Liver (tissue), 9 donors: Measurements from ENCODE around the gene UBR4. TPM values are rescaled to one million over a fixed set of nuclear protein-coding genes. Genes with fewer than 3 reads are reported as not detected.

Experiments used
- DNase-seq: peaks from one replicate; pipeline ENCODE4 v3.0.0-alpha.2; 2017; ENCODE audit warnings: low spot score
- H3K27ac ChIP-seq, 2 donors: one replicate each; pipeline ENCODE4 v1.7.0; 2013; ENCODE audit warnings: inconsistent platforms in 2 of 2, low read length in 2 of 2, control low read depth in 1 of 2, low read depth in 1 of 2, mild to moderate bottlenecking in 1 of 2
- H3K27me3 ChIP-seq, 4 donors: one replicate each; pipeline versions ENCODE4 v1.6.1 to v1.7.0; 2013; ENCODE audit warnings: low read length in 3 of 4, inconsistent platforms in 1 of 4, mild to moderate bottlenecking in 1 of 4, moderate library complexity in 1 of 4; ENCODE audit not compliant: control insufficient read depth in 4 of 4, insufficient read depth in 4 of 4
- H3K36me3 ChIP-seq, 4 donors: one replicate each; pipeline versions ENCODE4 v1.6.1 to v1.7.0; 2013; ENCODE audit warnings: low read length in 3 of 4, mild to moderate bottlenecking in 3 of 4, low read depth in 1 of 4, moderate library complexity in 1 of 4; ENCODE audit not compliant: control insufficient read depth in 4 of 4, insufficient read depth in 3 of 4
- H3K4me1 ChIP-seq, 4 donors: one replicate each; pipeline versions ENCODE4 v1.6.1 to v1.7.0; 2013; ENCODE audit warnings: low read length in 3 of 4, mild to moderate bottlenecking in 3 of 4, moderate library complexity in 1 of 4; ENCODE audit not compliant: control insufficient read depth in 4 of 4, insufficient read depth in 4 of 4
- H3K4me3 ChIP-seq, 3 donors: one replicate each; pipeline versions ENCODE4 v1.6.1 to v1.7.0; 2013; ENCODE audit warnings: low read length in 3 of 3, control low read depth in 1 of 3, low read depth in 1 of 3, mild to moderate bottlenecking in 1 of 3
- H3K9ac ChIP-seq, 2 donors: one replicate each; pipeline ENCODE4 v1.7.0; 2013; ENCODE audit warnings: low read length in 2 of 2, mild to moderate bottlenecking in 2 of 2, moderate library complexity in 2 of 2, control low read depth in 1 of 2, low read depth in 1 of 2
- H3K9me3 ChIP-seq, 4 donors: one replicate each; pipeline versions ENCODE4 v1.6.1 to v1.7.0; 2013; ENCODE audit warnings: low read length in 3 of 4; ENCODE audit not compliant: control insufficient read depth in 4 of 4
- ATF3 ChIP-seq: IDR thresholded peaks from 2 replicates; pipeline ENCODE4 v1.6.1; 2016; ENCODE audit warnings: antibody characterized with exemption
- CTCF ChIP-seq: fragments of 150-350 bp; IDR thresholded peaks from 2 replicates; pipeline ENCODE4 v1.5.1; 2017; ENCODE audit warnings: improper control_type of control experiment, low read depth, low read length; ENCODE audit not compliant: missing input control
- EGR1 ChIP-seq, 2 donors: IDR thresholded peaks; 2 replicates each; pipeline ENCODE4 v1.6.1; 2016 to 2018; ENCODE audit warnings: antibody characterized with exemption in 2 of 2, low read depth in 2 of 2
- FOXA1 ChIP-seq: IDR thresholded peaks from 2 replicates; pipeline ENCODE4 v1.6.1; 2016; ENCODE audit warnings: antibody characterized with exemption
- GABPA ChIP-seq, 2 donors: IDR thresholded peaks in 1 of 2; conservative IDR thresholded peaks in 1 of 2; 2 replicates each; pipeline ENCODE4 v1.6.1; 2016; ENCODE audit warnings: antibody characterized with exemption in 2 of 2, mild to moderate bottlenecking in 1 of 2, moderate library complexity in 1 of 2
- HNF4A ChIP-seq, 2 donors: conservative IDR thresholded peaks; 2 replicates each; pipeline ENCODE4 v1.6.1; 2016; ENCODE audit warnings: antibody characterized with exemption in 2 of 2, mild to moderate bottlenecking in 2 of 2
- HNF4G ChIP-seq: IDR thresholded peaks from 2 replicates; pipeline ENCODE4 v1.6.1; 2016; ENCODE audit warnings: antibody characterized with exemption
- JUND ChIP-seq, 2 donors: IDR thresholded peaks; 2 replicates each; pipeline ENCODE4 v1.6.1; 2016; ENCODE audit warnings: antibody characterized with exemption in 2 of 2
- MAX ChIP-seq: IDR thresholded peaks from 2 replicates; pipeline ENCODE4 v1.6.1; 2016; ENCODE audit warnings: antibody characterized with exemption
- RAD21 ChIP-seq, 2 donors: IDR thresholded peaks; 2 replicates each; pipeline ENCODE4 v1.6.1; 2016; ENCODE audit warnings: antibody characterized with exemption in 2 of 2, mild to moderate bottlenecking in 2 of 2
- REST ChIP-seq: IDR thresholded peaks from 2 replicates; pipeline ENCODE4 v1.6.1; 2016; ENCODE audit warnings: antibody characterized with exemption, mild to moderate bottlenecking
- SP1 ChIP-seq: IDR thresholded peaks from 2 replicates; pipeline ENCODE4 v1.6.1; 2018; ENCODE audit warnings: antibody characterized with exemption, mild to moderate bottlenecking
- TAF1 ChIP-seq: conservative IDR thresholded peaks from 2 replicates; pipeline ENCODE4 v1.6.1; 2016; ENCODE audit warnings: antibody characterized with exemption, mild to moderate bottlenecking
- YY1 ChIP-seq: IDR thresholded peaks from 2 replicates; pipeline ENCODE4 v1.6.1; 2016; ENCODE audit warnings: antibody characterized with exemption, mild to moderate bottlenecking
- ZBTB33 ChIP-seq: IDR thresholded peaks from 2 replicates; pipeline ENCODE4 v1.6.1; 2016; ENCODE audit warnings: antibody characterized with exemption
- WGBS: extraction: QIAGEN DNeasy Blood & Tissue Kit; methylation state at CpG from one replicate; pipeline ENCODE4 v1.1.7; 2013; 5-methylcytosine and 5-hydroxymethylcytosine counted together
- polyA plus RNA-seq, 2 donors: library from polyadenylated mRNA; stranded (reverse) in 1 of 2; unstranded in 1 of 2; fragments of 200-250 nt in 1 of 2; fragments of >200 nt in 1 of 2; fragmentation: Nextera tagmentation in 1 of 2; extraction: Ambion mirVana in 1 of 2; gene quantifications; one replicate each; pipeline versions ENCODE4 v1.2.1 to v1.2.3, GENCODE V29; 2013 to 2015
- total RNA-seq, 2 donors: library from RNA; depleted of rRNA; stranded (reverse); fragments of >200 nt; gene quantifications; one replicate each; pipeline ENCODE4 v1.2.3, GENCODE V29; 2014
- donor health status: healthy.
- donor health status: healthy.
- donor health status: healthy.
- donor health status: healthy.
- donor health status: healthy.

UBR4 gene
- total and polyA plus RNA-seq, 4 donors = 45.4 to 156 (median 86.9) TPM

GRCh38 chr1:19122668-19123067, 87.4 kb downstream of the UBR4 start (continued):
- TF ChIP-seq HNF4A (conservative IDR thresholded peaks at IDR 0.05) (peak in 1 of 2 donors; percentile 8), SP1 (no peak), TAF1 (no peak)

- H3K27ac ChIP-seq = no peak overlapping the region
- no peak for DNase-seq
- H3K27me3 ChIP-seq = no peaks in the 10 kb centered on the region
- 72% methylated on average over 7 of the region's 7 CpGs for WGBS
- no peak overlapping the region for H3K4me3 ChIP-seq
- no peak overlapping the region for H3K9ac ChIP-seq
- H3K36me3 ChIP-seq = peaks cover 22 to 98% (median 89%) of the 10 kb centered on the region in 4 donors
- TF ChIP-seq HNF4G = no peak
- no peak for TF ChIP-seq CTCF
- TF ChIP-seq YY1 = no peak
- TF ChIP-seq MAX = no peak
- no peak for TF ChIP-seq ATF3
- no peak for TF ChIP-seq EGR1 (IDR thresholded peaks at IDR 0.05; ENCODE audit: low read depth in 2 of 2)
- no peak for TF ChIP-seq JUND (IDR thresholded peaks at IDR 0.05)
- TF ChIP-seq FOXA1 = no peak
- no peak for TF ChIP-seq GABPA (IDR thresholded peaks at IDR 0.05 in 1 of 2, conservative IDR thresholded peaks at IDR 0.05 in 1 of 2)
- no peak for TF ChIP-seq REST
- H3K4me1 ChIP-seq = no peaks in the 10 kb centered on the region
- no peaks in the 10 kb centered on the region for H3K9me3 ChIP-seq
Observed at GRCh38 chr1:19121192-19121591, 88.9 kb downstream of the UBR4 start.

- H3K36me3 ChIP-seq = peaks cover 25 to 98% (median 89%) of the 10 kb centered on the region in 4 donors
- TF ChIP-seq SP1 (no peak), ZBTB33 (no peak), EGR1 (IDR thresholded peaks at IDR 0.05; ENCODE audit: low read depth in 2 of 2) (no peak), RAD21 (IDR thresholded peaks at IDR 0.05) (no peak), TAF1 (no peak)
- DNase-seq = no peak
- H3K27me3 ChIP-seq = no peaks in the 10 kb centered on the region
- no peak overlapping the region for H3K4me3 ChIP-seq
- H3K4me1 ChIP-seq = no peaks in the 10 kb centered on the region
- WGBS = 87% methylated on average over 7 of the region's 7 CpGs
- no peak overlapping the region for H3K27ac ChIP-seq
- H3K9ac ChIP-seq = no peak overlapping the region
- H3K9me3 ChIP-seq = no peaks in the 10 kb centered on the region
Observed at GRCh38 chr1:19120070-19120469, 90.0 kb downstream of the UBR4 start.
